GM23338 (cell line): ENCODE data around the gene ITPR3. TPM values are rescaled to one million over a fixed set of nuclear protein-coding genes. Genes with fewer than 3 reads are reported as not detected.

Source experiments
- ATAC-seq: fragments of 200-7000 bp; cut with Tn5 transposase; 3 replicates; pipeline ENCODE4 v1.9.1; 2020
- DNase-seq: peaks from one replicate; pipeline ENCODE4 v3.0.0-alpha.2; 2015; ENCODE audit warnings: low spot score
- H2AFZ ChIP-seq: fragments of 200-600 bp; sonication (generic); 2 replicates; pipeline ENCODE4 v1.8.0; 2016; ENCODE audit warnings: antibody characterized with exemption, mild to moderate bottlenecking, moderate library complexity
- H3F3A ChIP-seq: fragments of 200-600 bp; sonication (generic); replicated peaks from 2 replicates; pipeline ENCODE4 v1.8.0; 2017; ENCODE audit warnings: antibody characterized with exemption, mixed run types, low read depth
- H3K27ac ChIP-seq: fragments of 200-600 bp; sonication (generic); 2 replicates; pipeline ENCODE4 v1.6.1; 2016; ENCODE audit warnings: low read depth
- H3K27me3 ChIP-seq: fragments of 200-600 bp; sonication (generic); 2 replicates; pipeline ENCODE4 v1.8.0; 2016; ENCODE audit warnings: mild to moderate bottlenecking, mixed run types, moderate library complexity; ENCODE audit not compliant: insufficient read depth
- H3K36me3 ChIP-seq: fragments of 200-600 bp; sonication (generic); 2 replicates; pipeline ENCODE4 v1.8.0; 2016; ENCODE audit warnings: mild to moderate bottlenecking; ENCODE audit not compliant: insufficient read depth
- H3K4me1 ChIP-seq: fragments of 200-600 bp; sonication (generic); 2 replicates; pipeline ENCODE4 v1.8.0; 2016; ENCODE audit warnings: mild to moderate bottlenecking, moderate library complexity; ENCODE audit not compliant: insufficient read depth
- H3K4me2 ChIP-seq: fragments of 200-600 bp; sonication (generic); 2 replicates; pipeline ENCODE4 v1.7.1; 2017; ENCODE audit warnings: mixed run types
- H3K4me3 ChIP-seq: fragments of 200-600 bp; sonication (generic); 2 replicates; pipeline ENCODE4 v1.6.1; 2016; ENCODE audit warnings: mixed run types
- H3K79me2 ChIP-seq: fragments of 200-600 bp; sonication (generic); replicated peaks from 2 replicates; pipeline ENCODE4 v1.8.0; 2017; ENCODE audit warnings: mild to moderate bottlenecking; ENCODE audit not compliant: insufficient read depth
- H3K9me2 ChIP-seq: fragments of 200-600 bp; sonication (generic); 2 replicates; pipeline ENCODE4 v1.8.0; 2017; ENCODE audit not compliant: insufficient read depth
- H4K20me1 ChIP-seq: fragments of 200-600 bp; sonication (generic); replicated peaks from 2 replicates; pipeline ENCODE4 v1.8.0; 2017; ENCODE audit warnings: mild to moderate bottlenecking; ENCODE audit not compliant: insufficient read depth
- H3K27ac Mint-ChIP-seq: 2 replicates; pipeline ENCODE4 v1.8.0; 2020; ENCODE audit warnings: inconsistent platforms, mild to moderate bottlenecking, moderate library complexity, mixed read lengths
- H3K27me3 Mint-ChIP-seq: 3 replicates; pipeline ENCODE4 v1.8.0; 2022; ENCODE audit warnings: low read depth, mild to moderate bottlenecking, moderate library complexity, mixed read lengths, inconsistent platforms; ENCODE audit not compliant: insufficient read depth, poor library complexity
- H3K36me3 Mint-ChIP-seq: 3 replicates; pipeline ENCODE4 v1.8.0; 2021; ENCODE audit warnings: low read depth, mild to moderate bottlenecking, inconsistent platforms, moderate library complexity, mixed read lengths
- H3K4me1 Mint-ChIP-seq: 3 replicates; pipeline ENCODE4 v1.8.0; 2020; ENCODE audit warnings: mild to moderate bottlenecking, inconsistent platforms, mixed read lengths
- H3K4me3 Mint-ChIP-seq: 3 replicates; pipeline ENCODE4 v1.8.0; 2021; ENCODE audit warnings: moderate library complexity, mild to moderate bottlenecking, inconsistent platforms, mixed read lengths
- H3K9me3 Mint-ChIP-seq: 3 replicates; pipeline ENCODE4 v1.8.0; 2020; ENCODE audit warnings: moderate library complexity, mild to moderate bottlenecking, inconsistent platforms, mixed read lengths
- CREB1 ChIP-seq: fragments of 250-450 bp; sonication (Bioruptor Pico); IDR thresholded peaks from 2 replicates; pipeline ENCODE4 v1.5.0; 2020; ENCODE audit warnings: low read depth, mild to moderate bottlenecking, moderate library complexity
- EZH2phosphoT487 ChIP-seq: fragments of 200-600 bp; sonication (generic); IDR thresholded peaks from one replicate; pipeline ENCODE4 v1.8.1; 2018; ENCODE audit warnings: antibody characterized with exemption; ENCODE audit not compliant: unreplicated experiment
- NANOG ChIP-seq: IDR thresholded peaks from 2 replicates; pipeline ENCODE4 v1.6.1; 2016; ENCODE audit warnings: antibody characterized with exemption, borderline replicate concordance
- ZNF114 ChIP-seq: fragments of 250-450 bp; sonication (Bioruptor Pico); IDR thresholded peaks from 2 replicates; pipeline ENCODE4 v1.5.0; 2020; ENCODE audit warnings: mild to moderate bottlenecking, moderate library complexity
- ZNF462 ChIP-seq: fragments of 250-450 bp; sonication (Bioruptor Pico); IDR thresholded peaks from 2 replicates; pipeline ENCODE4 v1.5.0; 2020; ENCODE audit warnings: mild to moderate bottlenecking, moderate library complexity
- polyA plus RNA-seq: library from polyadenylated mRNA; unstranded; fragments of >200 nt; fragmentation: Nextera tagmentation; extraction: Ambion mirVana; gene quantifications from 2 replicates; pipeline ENCODE4 v1.2.1, GENCODE V29; 2016
- total RNA-seq: library from RNA; depleted of rRNA; stranded (reverse); fragments of >200 nt; shearing (Covaris generic); gene quantifications from 2 replicates; pipeline ENCODE4 v1.2.3, GENCODE V29; 2014
- TF ChIP-seq, protein P1 (sequence below): IDR thresholded peaks from 2 replicates; pipeline ENCODE4 v1.6.1; 2016; ENCODE audit warnings: antibody characterized with exemption

Gene ITPR3
- total and polyA plus RNA-seq, 2 experiments from 2014 or later: 7.3 to 31.9 TPM

DNA sequence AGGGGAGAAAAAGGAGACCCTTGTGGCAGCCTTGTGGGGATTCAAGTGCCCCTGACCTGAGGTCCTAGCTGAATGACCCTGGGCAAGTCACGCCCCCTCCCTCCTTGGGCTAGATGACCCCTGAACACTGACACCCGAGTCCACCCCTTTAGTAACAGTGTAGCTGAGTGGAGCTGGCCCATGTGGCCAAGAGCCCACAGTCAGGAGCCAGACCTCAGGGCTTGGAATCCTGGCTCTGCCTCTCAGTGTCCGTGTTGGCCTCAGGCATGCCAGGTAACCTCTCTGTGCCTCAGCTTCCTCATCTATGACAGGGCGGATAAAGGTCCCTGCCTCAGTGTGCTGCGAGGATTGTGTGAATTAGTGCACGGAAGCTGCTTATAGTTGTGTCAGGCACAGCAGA lies 111.3 kb downstream of the ITPR3 start (continued):
- TF ChIP-seq ZNF462 (CRISPR knock-in tag): no peak
- TF ChIP-seq, protein P1, sequence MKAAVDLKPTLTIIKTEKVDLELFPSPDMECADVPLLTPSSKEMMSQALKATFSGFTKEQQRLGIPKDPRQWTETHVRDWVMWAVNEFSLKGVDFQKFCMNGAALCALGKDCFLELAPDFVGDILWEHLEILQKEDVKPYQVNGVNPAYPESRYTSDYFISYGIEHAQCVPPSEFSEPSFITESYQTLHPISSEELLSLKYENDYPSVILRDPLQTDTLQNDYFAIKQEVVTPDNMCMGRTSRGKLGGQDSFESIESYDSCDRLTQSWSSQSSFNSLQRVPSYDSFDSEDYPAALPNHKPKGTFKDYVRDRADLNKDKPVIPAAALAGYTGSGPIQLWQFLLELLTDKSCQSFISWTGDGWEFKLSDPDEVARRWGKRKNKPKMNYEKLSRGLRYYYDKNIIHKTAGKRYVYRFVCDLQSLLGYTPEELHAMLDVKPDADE: no peak
- no peak for TF ChIP-seq CREB1 (CRISPR knock-in tag)
- TF ChIP-seq NANOG: no peak
- TF ChIP-seq EZH2phosphoT487: no peak
- no peak for TF ChIP-seq ZNF114 (CRISPR knock-in tag)

DNA sequence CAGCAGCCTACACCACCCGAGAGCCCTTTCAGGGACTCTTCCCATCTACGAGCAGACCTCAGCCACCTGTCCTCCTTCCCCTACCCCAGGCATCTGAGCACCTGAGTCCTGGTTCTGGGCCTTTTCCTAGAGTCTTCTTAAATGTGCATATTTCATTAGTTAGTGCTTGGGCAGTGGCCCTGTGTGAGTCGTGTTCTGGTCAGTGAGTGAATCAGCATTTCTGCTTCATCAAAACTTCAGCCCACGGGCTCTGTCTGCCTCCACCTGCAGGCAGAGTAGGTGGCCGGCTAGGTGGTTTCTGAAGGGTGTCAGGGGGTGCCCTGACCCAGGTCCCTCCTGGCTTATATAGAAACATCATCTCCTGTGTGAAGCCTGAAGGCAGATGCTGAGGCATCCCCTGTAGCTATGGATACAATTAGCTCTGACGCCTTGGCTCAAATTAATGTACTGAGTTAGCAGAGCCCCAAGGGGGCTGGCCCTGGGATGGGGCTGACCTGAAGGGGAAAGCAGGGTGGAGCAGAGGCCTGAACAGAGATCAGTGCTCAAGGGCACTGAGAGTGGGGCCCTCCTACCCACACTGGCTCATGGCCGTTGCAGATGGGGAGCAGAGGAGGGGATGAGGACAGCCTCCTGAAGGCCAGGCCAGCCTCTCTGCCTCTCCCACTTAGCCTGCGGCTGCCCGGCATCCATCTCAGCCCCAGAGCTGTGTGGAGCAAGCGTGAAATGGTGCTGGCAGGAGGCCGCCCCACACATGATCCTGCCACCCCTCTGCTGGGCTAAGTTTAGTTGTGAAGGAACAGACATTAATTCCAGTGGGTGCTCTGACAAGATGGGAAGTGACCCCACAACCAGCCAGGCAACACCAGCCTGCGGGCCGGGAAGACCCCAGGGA lies 111.9 kb downstream of the ITPR3 start:
- Histone ChIP-seq H4K20me1 (no peaks in the 10 kb centered on the region), H3K79me2 (no peaks in the 10 kb centered on the region), H3F3A (no peaks in the 10 kb centered on the region), H2AFZ (no peak overlapping the region), H3K4me1 (no peaks in the 10 kb centered on the region), H3K27me3 (no peaks in the 10 kb centered on the region), H3K4me3 (no peak overlapping the region), H3K36me3 (no peaks in the 10 kb centered on the region; the same call in 1 of the 2 replicates), H3K27ac (no peak overlapping the region), H3K4me2 (no peak overlapping the region), H3K9me2 (no peaks in the 10 kb centered on the region)
- Mint-ChIP-seq H3K36me3 (no peaks in the 10 kb centered on the region), H3K27ac (no peak overlapping the region; the same call in 1 of the 2 replicates), H3K4me3 (no peak overlapping the region), H3K9me3 (no peaks in the 10 kb centered on the region), H3K27me3 (peaks cover 11% of the 10 kb centered on the region), H3K4me1 (no peaks in the 10 kb centered on the region)
- DNase-seq: no peak
- ATAC-seq: no peak
- no peak for TF ChIP-seq ZNF114 (CRISPR knock-in tag)
- TF ChIP-seq, protein P1: no peak
